HEK293 (cell line): ENCODE measurements around the gene PNLIPRP1.

Experiments
- CTCF ChIA-PET: fragments of 350-600 bp; formaldehyde crosslinking; extraction: SDS; loops from one replicate; lab custom pipeline; 2021; ENCODE audit warnings: antibody characterized with exemption; lab: Yijun Ruan, JAX
- POLR2A ChIA-PET: fragments of 300-600 bp; formaldehyde crosslinking; extraction: SDS; loops from one replicate; lab custom pipeline; 2020; ENCODE audit warnings: antibody characterized with exemption, inconsistent platforms; lab: Yijun Ruan, JAX
- H3K27ac ChIP-seq: fragments of 200-500 bp; sonication (Bioruptor generic); 2 replicates; pipeline ENCODE4 v1.5.1; 2014; ENCODE audit warnings: low read depth, low read length, control low read depth, inconsistent platforms; ENCODE audit errors: extremely low read depth
- H3K36me3 ChIP-seq, 2 experiments: fragments of 200-500 bp in 1 of 2; sonication (Bioruptor generic) in 1 of 2; 1 replicate in 1 of 2; 2 replicates in 1 of 2; pipeline ENCODE4 v1.5.1; 2014 to 2017; ENCODE audit warnings: inconsistent platforms in 2 of 2, low read length in 2 of 2; ENCODE audit not compliant: control insufficient read depth in 2 of 2, insufficient read depth in 1 of 2
- H3K4me1 ChIP-seq: fragments of 200-500 bp; sonication (Bioruptor generic); 2 replicates; pipeline ENCODE4 v1.5.1; 2014; ENCODE audit warnings: mild to moderate bottlenecking, low read length, inconsistent platforms; ENCODE audit not compliant: control insufficient read depth, insufficient read depth
- H3K4me3 ChIP-seq: 2 replicates; pipeline ENCODE4 v1.5.1; 2011; ENCODE audit warnings: low read depth, mild to moderate bottlenecking, control low read depth, low read length, moderate library complexity
- H3K9me3 ChIP-seq: fragments of 200-500 bp; sonication (Bioruptor generic); 2 replicates; pipeline ENCODE4 v1.5.1; 2014; ENCODE audit warnings: low read depth, low read length, inconsistent platforms; ENCODE audit not compliant: control insufficient read depth, insufficient read depth
- EGR2 ChIP-seq: fragments of 450-650 bp; formaldehyde crosslinking; IDR thresholded peaks from 2 replicates; pipeline ENCODE4 v1.5.1; 2016; ENCODE audit warnings: low read depth, missing biosample characterization, missing genetic modification characterization
- FEZF1 ChIP-seq: fragments of 450-650 bp; formaldehyde crosslinking; IDR thresholded peaks from 2 replicates; pipeline ENCODE4 v1.5.1; 2016; ENCODE audit warnings: missing biosample characterization, missing genetic modification characterization
- GLIS2 ChIP-seq: fragments of 450-650 bp; formaldehyde crosslinking; IDR thresholded peaks from 2 replicates; pipeline ENCODE4 v1.5.1; 2016; ENCODE audit warnings: missing biosample characterization, missing genetic modification characterization
- ZBTB17 ChIP-seq: fragments of 450-650 bp; formaldehyde crosslinking; IDR thresholded peaks from 2 replicates; pipeline ENCODE4 v1.5.1; 2016; ENCODE audit warnings: missing biosample characterization, missing genetic modification characterization
- ZFHX2 ChIP-seq: fragments of 450-650 bp; formaldehyde crosslinking; conservative IDR thresholded peaks from 2 replicates; pipeline ENCODE4 v1.5.1; 2016; ENCODE audit warnings: missing biosample characterization, missing genetic modification characterization
- ZNF184 ChIP-seq: fragments of 450-650 bp; IDR thresholded peaks from 2 replicates; pipeline ENCODE4 v1.5.1; 2018; ENCODE audit warnings: missing biosample characterization, mild to moderate bottlenecking, missing genetic modification characterization
- ZNF239 ChIP-seq: fragments of 450-650 bp; formaldehyde crosslinking; IDR thresholded peaks from 2 replicates; pipeline ENCODE4 v1.5.1; 2016; ENCODE audit warnings: missing biosample characterization, missing genetic modification characterization
- ZNF530 ChIP-seq: fragments of 450-650 bp; formaldehyde crosslinking; IDR thresholded peaks from 2 replicates; pipeline ENCODE4 v1.5.1; 2016; ENCODE audit warnings: low read depth, missing biosample characterization, missing genetic modification characterization
- ZNF623 ChIP-seq: fragments of 450-650 bp; formaldehyde crosslinking; IDR thresholded peaks from 2 replicates; pipeline ENCODE4 v1.5.1; 2016; ENCODE audit warnings: missing biosample characterization, missing genetic modification characterization
- ZNF654 ChIP-seq: fragments of 450-650 bp; formaldehyde crosslinking; IDR thresholded peaks from 2 replicates; pipeline ENCODE4 v1.5.1; 2016; ENCODE audit warnings: low read depth, missing biosample characterization, missing genetic modification characterization
- ZNF670 ChIP-seq: fragments of 450-650 bp; formaldehyde crosslinking; IDR thresholded peaks from 2 replicates; pipeline ENCODE4 v1.5.1; 2016; ENCODE audit warnings: missing biosample characterization, missing genetic modification characterization, low read depth
- ZNF677 ChIP-seq: fragments of 450-650 bp; IDR thresholded peaks from 2 replicates; pipeline ENCODE4 v1.5.0; 2018; ENCODE audit warnings: missing biosample characterization, mild to moderate bottlenecking, missing genetic modification characterization, moderate library complexity
- TF ChIP-seq, protein P1 (sequence below): fragments of 450-650 bp; formaldehyde crosslinking; IDR thresholded peaks from 2 replicates; pipeline ENCODE4 v1.5.1; 2016; ENCODE audit warnings: missing biosample characterization, missing genetic modification characterization, borderline replicate concordance
- TF ChIP-seq, protein P2 (sequence below): fragments of 450-650 bp; formaldehyde crosslinking; IDR thresholded peaks from 2 replicates; pipeline ENCODE4 v1.5.1; 2017; ENCODE audit warnings: missing biosample characterization, missing genetic modification characterization
- TF ChIP-seq, protein P3 (sequence below): fragments of 450-650 bp; formaldehyde crosslinking; IDR thresholded peaks from 2 replicates; pipeline ENCODE4 v1.5.1; 2016; ENCODE audit warnings: missing biosample characterization, missing genetic modification characterization, low read depth
- TF ChIP-seq, protein P4 (sequence below): fragments of 450-650 bp; formaldehyde crosslinking; IDR thresholded peaks from 2 replicates; pipeline ENCODE4 v1.5.1; 2016; ENCODE audit warnings: missing biosample characterization, missing genetic modification characterization
- TF ChIP-seq, protein P5 (sequence below): fragments of 450-650 bp; formaldehyde crosslinking; IDR thresholded peaks from 2 replicates; pipeline ENCODE4 v1.5.1; 2017; ENCODE audit warnings: missing biosample characterization, missing genetic modification characterization

The PNLIPRP1 gene

DNA sequence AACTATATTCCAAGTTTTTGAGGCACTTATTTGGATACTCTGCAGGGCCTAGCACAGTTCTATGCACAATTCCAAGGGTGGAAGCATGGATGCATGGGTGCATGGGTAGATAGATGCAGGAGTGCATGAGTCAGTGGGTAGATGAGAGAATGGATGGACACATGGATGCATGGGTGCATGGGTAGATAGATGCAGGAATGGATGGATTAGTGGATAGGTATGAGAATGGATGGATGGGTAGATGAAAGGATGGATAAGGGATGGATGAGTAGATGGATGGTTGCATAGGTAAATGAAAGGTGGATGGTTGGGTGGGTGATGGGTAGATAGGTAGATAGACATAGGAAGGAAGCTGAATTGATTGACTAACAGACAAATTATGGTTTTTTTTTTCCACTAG is 45.6 kb downstream of the PNLIPRP1 start:
- POLR2A ChIA-PET, result no interaction called here
- CTCF ChIA-PET, result interaction anchor here (0.6 to 1.5 kb wide), 4 partner anchors 9 to 152 kb away, joined by 4 read pairs; no protein-coding TSS in a partner anchor
- Histone ChIP-seq H3K27ac (no peak overlapping the region), H3K9me3 (no peaks in the 10 kb centered on the region), H3K4me3 (no peak overlapping the region), H3K36me3 (no peaks in the 10 kb centered on the region), H3K4me1 (no peaks in the 10 kb centered on the region)
- TF ChIP-seq, protein P1, sequence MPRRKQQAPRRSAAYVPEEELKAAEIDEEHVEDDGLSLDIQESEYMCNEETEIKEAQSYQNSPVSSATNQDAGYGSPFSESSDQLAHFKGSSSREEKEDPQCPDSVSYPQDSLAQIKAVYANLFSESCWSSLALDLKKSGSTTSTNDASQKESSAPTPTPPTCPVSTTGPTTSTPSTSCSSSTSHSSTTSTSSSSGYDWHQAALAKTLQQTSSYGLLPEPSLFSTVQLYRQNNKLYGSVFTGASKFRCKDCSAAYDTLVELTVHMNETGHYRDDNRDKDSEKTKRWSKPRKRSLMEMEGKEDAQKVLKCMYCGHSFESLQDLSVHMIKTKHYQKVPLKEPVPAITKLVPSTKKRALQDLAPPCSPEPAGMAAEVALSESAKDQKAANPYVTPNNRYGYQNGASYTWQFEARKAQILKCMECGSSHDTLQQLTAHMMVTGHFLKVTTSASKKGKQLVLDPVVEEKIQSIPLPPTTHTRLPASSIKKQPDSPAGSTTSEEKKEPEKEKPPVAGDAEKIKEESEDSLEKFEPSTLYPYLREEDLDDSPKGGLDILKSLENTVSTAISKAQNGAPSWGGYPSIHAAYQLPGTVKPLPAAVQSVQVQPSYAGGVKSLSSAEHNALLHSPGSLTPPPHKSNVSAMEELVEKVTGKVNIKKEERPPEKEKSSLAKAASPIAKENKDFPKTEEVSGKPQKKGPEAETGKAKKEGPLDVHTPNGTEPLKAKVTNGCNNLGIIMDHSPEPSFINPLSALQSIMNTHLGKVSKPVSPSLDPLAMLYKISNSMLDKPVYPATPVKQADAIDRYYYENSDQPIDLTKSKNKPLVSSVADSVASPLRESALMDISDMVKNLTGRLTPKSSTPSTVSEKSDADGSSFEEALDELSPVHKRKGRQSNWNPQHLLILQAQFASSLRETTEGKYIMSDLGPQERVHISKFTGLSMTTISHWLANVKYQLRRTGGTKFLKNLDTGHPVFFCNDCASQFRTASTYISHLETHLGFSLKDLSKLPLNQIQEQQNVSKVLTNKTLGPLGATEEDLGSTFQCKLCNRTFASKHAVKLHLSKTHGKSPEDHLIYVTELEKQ (tag by site-specific recombination), result no peak
- TF ChIP-seq, protein P2, sequence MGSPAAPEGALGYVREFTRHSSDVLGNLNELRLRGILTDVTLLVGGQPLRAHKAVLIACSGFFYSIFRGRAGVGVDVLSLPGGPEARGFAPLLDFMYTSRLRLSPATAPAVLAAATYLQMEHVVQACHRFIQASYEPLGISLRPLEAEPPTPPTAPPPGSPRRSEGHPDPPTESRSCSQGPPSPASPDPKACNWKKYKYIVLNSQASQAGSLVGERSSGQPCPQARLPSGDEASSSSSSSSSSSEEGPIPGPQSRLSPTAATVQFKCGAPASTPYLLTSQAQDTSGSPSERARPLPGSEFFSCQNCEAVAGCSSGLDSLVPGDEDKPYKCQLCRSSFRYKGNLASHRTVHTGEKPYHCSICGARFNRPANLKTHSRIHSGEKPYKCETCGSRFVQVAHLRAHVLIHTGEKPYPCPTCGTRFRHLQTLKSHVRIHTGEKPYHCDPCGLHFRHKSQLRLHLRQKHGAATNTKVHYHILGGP (tag by site-specific recombination), result no peak
- TF ChIP-seq ZBTB17 (tag by site-specific recombination), result 0 out of 2 replicates have a peak, but pooled peaks have one; percentile 29

DNA sequence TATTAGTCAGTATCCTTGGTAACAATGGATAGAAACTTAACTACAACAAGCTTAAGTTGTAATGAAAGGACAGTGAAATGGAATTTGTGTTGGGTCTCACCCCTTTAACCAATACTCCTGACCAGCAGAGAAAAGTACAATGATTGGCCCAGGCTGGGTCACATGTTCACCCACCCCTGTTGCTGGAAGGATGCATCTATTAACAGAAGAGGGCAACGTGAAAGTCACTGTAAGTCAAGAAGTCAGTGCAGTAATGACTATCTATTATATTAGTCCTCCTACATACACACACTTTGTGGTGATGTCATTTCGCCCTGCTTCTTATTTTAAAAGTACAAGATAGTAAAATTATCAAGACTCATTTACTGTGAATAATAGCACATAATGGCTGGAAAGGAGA is 46.2 kb downstream of the PNLIPRP1 start:
- ChIA-PET POLR2A (interaction anchor here (0.5 kb wide), 1 partner anchor 8 kb away, joined by 3 read pairs; no protein-coding TSS in a partner anchor), CTCF (interaction anchor here (0.6 to 1.5 kb wide), 5 partner anchors 10 to 159 kb away, joined by 4 to 6 read pairs (median 4); no protein-coding TSS in a partner anchor)
- H3K4me3 ChIP-seq, result no peak overlapping the region
- no peaks in the 10 kb centered on the region for H3K36me3 ChIP-seq
- no peak overlapping the region for H3K27ac ChIP-seq
- TF ChIP-seq GLIS2 (no peak), ZNF184 (0 out of 2 replicates have a peak, but pooled peaks have one; percentile 32)
- TF ChIP-seq, protein P3, sequence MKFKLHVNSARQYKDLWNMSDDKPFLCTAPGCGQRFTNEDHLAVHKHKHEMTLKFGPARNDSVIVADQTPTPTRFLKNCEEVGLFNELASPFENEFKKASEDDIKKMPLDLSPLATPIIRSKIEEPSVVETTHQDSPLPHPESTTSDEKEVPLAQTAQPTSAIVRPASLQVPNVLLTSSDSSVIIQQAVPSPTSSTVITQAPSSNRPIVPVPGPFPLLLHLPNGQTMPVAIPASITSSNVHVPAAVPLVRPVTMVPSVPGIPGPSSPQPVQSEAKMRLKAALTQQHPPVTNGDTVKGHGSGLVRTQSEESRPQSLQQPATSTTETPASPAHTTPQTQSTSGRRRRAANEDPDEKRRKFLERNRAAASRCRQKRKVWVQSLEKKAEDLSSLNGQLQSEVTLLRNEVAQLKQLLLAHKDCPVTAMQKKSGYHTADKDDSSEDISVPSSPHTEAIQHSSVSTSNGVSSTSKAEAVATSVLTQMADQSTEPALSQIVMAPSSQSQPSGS (tag by site-specific recombination), result peak; percentile 27; the same call in 1 of the 2 replicates
- H3K4me1 ChIP-seq, result no peaks in the 10 kb centered on the region
- H3K9me3 ChIP-seq, result no peaks in the 10 kb centered on the region

DNA sequence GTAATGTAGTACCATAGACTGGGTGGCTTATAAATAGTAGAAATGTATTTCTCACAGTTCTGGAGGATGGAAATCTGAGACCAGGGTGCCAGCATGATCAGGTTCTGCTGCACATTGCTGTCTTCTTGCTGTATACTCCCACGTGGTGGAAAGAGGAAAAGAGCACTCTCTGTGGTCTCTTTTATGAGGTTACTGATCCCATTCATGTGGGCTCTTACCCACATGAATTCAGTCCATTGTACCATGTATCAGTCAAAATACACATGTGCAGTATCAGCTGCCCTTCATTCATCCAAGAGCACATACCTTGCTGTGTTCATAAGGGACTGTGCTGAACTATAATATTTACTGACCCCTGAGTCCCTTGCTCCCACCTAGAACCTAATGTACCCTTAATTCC is 47.1 kb downstream of the PNLIPRP1 start:
- POLR2A ChIA-PET, result interaction anchor here (0.5 kb wide), 1 partner anchor 105 kb away, joined by 3 read pairs; no protein-coding TSS in a partner anchor
- Histone ChIP-seq H3K9me3 (no peaks in the 10 kb centered on the region), H3K4me3 (no peak overlapping the region), H3K36me3 (no peaks in the 10 kb centered on the region), H3K4me1 (no peaks in the 10 kb centered on the region), H3K27ac (no peak overlapping the region)
- CTCF ChIA-PET, result no interaction called here
- TF ChIP-seq ZFHX2, result peak; percentile 57
- TF ChIP-seq EGR2 (tag by site-specific recombination), result peak; percentile 52; the same call in 1 of the 2 replicates
- TF ChIP-seq, protein P4, sequence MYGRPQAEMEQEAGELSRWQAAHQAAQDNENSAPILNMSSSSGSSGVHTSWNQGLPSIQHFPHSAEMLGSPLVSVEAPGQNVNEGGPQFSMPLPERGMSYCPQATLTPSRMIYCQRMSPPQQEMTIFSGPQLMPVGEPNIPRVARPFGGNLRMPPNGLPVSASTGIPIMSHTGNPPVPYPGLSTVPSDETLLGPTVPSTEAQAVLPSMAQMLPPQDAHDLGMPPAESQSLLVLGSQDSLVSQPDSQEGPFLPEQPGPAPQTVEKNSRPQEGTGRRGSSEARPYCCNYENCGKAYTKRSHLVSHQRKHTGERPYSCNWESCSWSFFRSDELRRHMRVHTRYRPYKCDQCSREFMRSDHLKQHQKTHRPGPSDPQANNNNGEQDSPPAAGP, result no peak

DNA sequence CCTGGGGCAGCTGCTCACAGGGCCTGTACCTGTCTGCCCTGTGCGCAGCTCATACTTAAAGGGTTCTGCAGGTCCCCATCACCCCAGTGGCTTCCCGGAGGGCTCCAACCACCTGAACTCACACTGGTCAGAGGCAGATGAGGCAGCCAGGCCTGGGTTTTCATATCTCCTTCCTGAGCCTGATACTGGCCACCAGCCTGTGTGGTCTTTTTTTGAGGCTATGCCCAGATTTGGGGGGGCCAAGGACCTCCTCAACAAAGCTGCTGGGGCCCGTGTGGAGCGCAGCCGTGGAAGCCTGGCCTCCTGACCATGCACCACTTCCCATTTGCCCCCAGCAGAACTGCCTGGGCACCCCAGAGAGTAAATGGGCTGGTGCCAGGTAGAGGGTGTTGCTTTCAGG is 55.7 kb downstream of the PNLIPRP1 start:
- H3K27ac ChIP-seq, result no peak overlapping the region
- TF ChIP-seq ZNF654, result no peak
- TF ChIP-seq FEZF1 (tag by site-specific recombination), result no peak
- TF ChIP-seq ZNF677, result no peak
- TF ChIP-seq ZNF670 (tag by site-specific recombination), result no peak
- TF ChIP-seq ZNF623 (tag by site-specific recombination), result no peak
- no peak for TF ChIP-seq ZNF239 (tag by site-specific recombination)
- TF ChIP-seq, protein P5, sequence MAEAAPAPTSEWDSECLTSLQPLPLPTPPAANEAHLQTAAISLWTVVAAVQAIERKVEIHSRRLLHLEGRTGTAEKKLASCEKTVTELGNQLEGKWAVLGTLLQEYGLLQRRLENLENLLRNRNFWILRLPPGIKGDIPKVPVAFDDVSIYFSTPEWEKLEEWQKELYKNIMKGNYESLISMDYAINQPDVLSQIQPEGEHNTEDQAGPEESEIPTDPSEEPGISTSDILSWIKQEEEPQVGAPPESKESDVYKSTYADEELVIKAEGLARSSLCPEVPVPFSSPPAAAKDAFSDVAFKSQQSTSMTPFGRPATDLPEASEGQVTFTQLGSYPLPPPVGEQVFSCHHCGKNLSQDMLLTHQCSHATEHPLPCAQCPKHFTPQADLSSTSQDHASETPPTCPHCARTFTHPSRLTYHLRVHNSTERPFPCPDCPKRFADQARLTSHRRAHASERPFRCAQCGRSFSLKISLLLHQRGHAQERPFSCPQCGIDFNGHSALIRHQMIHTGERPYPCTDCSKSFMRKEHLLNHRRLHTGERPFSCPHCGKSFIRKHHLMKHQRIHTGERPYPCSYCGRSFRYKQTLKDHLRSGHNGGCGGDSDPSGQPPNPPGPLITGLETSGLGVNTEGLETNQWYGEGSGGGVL, result no peak
- TF ChIP-seq ZNF530 (tag by site-specific recombination), result no peak

More for the DNA sequence above, 55.7 kb downstream of the PNLIPRP1 start:
- POLR2A ChIA-PET, result no interaction called here
- H3K4me1 ChIP-seq, result no peaks in the 10 kb centered on the region
- CTCF ChIA-PET, result interaction anchor here (0.6 to 1.2 kb wide), 3 partner anchors 8 to 851 kb away, joined by 4 to 6 read pairs (median 4); no protein-coding TSS in a partner anchor
- H3K4me3 ChIP-seq, result no peak overlapping the region
- no peaks in the 10 kb centered on the region for H3K36me3 ChIP-seq
- H3K9me3 ChIP-seq, result no peaks in the 10 kb centered on the region; the same call in 1 of the 2 replicates
